ENCODE data around the gene NAXE. TPM values are rescaled to one million over a fixed set of nuclear protein-coding genes. Genes with fewer than 3 reads are reported as not detected.

The NAXE gene
- total RNA-seq, 3 donors from 2014 or later, result 70.8 to 94.4 (median 86.5) TPM

DNA sequence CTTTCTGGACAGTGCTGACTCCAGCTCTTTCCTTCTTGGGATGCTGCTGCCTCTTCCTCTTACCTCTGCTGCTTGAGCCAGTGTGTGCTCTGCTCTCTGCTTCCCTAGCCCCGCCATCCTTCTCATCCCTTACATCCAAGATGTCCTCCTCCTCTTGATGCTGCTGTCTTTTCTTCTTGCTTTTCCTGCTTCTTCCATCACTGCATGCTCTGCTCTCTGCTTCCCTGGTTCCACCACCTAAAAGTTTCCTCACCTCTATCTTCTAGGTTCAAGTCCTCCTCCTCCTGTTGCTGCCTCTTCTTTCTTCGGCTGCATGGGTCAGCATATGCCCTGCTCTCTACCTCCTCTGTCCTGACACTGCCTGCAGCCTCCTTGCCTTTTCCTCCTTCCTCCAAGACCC is 3.4 kb downstream of the NAXE start:
- no peak for ATAC-seq
- Histone ChIP-seq H3K4me1 (ENCODE audit: low read depth) (peaks cover 11% of the 10 kb centered on the region), H3K4me3 (no peak overlapping the region), H3K9me3 (no peaks in the 10 kb centered on the region), H3K36me3 (ENCODE audit: low read depth) (no peaks in the 10 kb centered on the region)
- TF ChIP-seq, protein P1, sequence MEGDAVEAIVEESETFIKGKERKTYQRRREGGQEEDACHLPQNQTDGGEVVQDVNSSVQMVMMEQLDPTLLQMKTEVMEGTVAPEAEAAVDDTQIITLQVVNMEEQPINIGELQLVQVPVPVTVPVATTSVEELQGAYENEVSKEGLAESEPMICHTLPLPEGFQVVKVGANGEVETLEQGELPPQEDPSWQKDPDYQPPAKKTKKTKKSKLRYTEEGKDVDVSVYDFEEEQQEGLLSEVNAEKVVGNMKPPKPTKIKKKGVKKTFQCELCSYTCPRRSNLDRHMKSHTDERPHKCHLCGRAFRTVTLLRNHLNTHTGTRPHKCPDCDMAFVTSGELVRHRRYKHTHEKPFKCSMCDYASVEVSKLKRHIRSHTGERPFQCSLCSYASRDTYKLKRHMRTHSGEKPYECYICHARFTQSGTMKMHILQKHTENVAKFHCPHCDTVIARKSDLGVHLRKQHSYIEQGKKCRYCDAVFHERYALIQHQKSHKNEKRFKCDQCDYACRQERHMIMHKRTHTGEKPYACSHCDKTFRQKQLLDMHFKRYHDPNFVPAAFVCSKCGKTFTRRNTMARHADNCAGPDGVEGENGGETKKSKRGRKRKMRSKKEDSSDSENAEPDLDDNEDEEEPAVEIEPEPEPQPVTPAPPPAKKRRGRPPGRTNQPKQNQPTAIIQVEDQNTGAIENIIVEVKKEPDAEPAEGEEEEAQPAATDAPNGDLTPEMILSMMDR (IDR thresholded peaks at IDR 0.05), result no peak
- intact Hi-C loops (cut with DNase I, micrococcal nuclease), result no loop called here
- no peak for DNase-seq

DNA sequence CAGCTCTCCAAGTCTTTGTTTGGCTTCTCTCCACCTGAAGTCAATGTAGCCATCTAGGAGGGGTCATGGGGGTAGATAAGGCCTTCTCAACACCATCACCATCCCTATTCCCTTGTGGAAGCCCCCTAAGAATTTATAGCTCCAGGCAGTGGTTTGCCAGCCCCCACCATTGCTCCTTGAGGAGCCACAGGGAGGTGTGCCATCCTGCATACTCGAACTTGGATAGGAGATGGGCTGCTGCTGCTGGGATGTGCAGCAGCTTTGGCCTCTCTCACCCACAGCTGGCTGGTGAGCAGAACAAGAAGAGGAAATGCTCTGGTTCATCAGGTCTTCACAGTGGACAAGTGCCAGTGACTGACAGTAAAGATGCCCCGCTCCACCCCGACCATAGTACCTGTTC is 4.8 kb downstream of the NAXE start:
- DNase-seq (no peak), ATAC-seq (no peak)
- intact Hi-C loops (cut with DNase I, micrococcal nuclease), result no loop called here
- H3K9me3 ChIP-seq, result no peaks in the 10 kb centered on the region
- H3K4me3 ChIP-seq, result no peak overlapping the region
- peaks cover 16% of the 10 kb centered on the region for H3K4me1 ChIP-seq (ENCODE audit: low read depth)
- H3K36me3 ChIP-seq (ENCODE audit: low read depth), result no peaks in the 10 kb centered on the region
- TF ChIP-seq, protein P1 (IDR thresholded peaks at IDR 0.05), result no peak

DNA sequence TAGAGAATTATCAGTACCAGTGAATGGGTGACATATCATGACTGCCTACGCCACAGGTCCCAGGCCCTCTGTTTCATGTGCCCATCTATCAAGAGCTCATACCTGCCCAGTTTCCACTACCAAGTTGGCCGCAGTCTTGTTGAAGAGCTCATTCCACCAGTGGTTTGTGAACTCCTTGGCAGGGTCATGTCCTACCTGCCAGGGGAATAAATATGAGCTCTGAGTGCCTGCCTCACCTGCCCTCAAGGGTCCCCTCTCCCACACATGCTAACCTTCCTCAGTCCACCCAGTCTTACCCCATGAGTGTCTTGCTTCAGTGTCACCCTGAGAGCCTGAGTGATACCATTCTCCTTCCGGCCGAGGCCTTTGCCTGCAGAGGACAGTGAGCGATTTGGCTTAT is 6.5 kb downstream of the NAXE start:
- Histone ChIP-seq H3K36me3 (ENCODE audit: low read depth) (no peaks in the 10 kb centered on the region), H3K9me3 (no peaks in the 10 kb centered on the region), H3K4me3 (no peak overlapping the region), H3K4me1 (ENCODE audit: low read depth) (peaks cover 13% of the 10 kb centered on the region)
- ATAC-seq (no peak), DNase-seq (no peak)
- TF ChIP-seq, protein P1 (IDR thresholded peaks at IDR 0.05), result no peak
- intact Hi-C loops (cut with DNase I, micrococcal nuclease), result no loop called here

DNA sequence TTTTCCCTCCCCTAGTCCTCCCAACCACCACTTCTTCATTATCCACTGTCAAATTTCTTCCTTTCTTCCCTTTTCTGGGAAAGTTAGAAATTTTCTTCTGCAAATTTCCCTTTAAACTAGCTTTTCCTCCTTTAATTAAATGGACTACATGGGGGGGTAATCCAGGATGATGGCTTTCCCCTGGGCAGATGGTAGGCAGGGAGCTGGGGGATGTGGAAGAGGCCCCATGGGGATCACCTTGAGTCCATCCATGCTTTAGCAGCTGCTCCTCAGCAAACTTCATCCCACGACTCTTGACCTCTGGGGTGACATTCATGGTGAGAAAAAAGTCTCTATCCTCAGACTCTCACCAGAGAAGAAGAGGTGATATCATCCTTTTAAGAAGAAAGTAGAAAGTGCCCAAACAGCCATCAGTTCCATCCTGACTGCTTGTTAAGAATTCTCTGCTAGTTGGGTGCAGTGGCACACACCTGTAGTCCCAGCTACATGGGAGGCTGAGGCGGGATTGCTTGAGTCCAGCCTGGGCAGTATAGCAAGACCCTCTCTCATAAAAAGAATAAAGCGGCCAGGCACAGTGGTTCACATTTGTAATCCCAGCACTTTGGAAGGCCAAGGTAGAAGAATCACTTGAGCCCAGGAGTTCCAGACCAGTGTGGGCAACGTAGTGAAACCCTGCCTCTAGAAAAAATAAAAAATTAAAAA is 7.3 kb downstream of the NAXE start:
- TF ChIP-seq, protein P1 (IDR thresholded peaks at IDR 0.05), result no peak
- DNase-seq (no peak), ATAC-seq (no peak)
- Histone ChIP-seq H3K4me3 (no peak overlapping the region), H3K4me1 (ENCODE audit: low read depth) (peaks cover 13% of the 10 kb centered on the region), H3K9me3 (no peaks in the 10 kb centered on the region), H3K36me3 (ENCODE audit: low read depth) (no peaks in the 10 kb centered on the region)
- intact Hi-C loops (cut with DNase I, micrococcal nuclease), result no loop called here

DNA sequence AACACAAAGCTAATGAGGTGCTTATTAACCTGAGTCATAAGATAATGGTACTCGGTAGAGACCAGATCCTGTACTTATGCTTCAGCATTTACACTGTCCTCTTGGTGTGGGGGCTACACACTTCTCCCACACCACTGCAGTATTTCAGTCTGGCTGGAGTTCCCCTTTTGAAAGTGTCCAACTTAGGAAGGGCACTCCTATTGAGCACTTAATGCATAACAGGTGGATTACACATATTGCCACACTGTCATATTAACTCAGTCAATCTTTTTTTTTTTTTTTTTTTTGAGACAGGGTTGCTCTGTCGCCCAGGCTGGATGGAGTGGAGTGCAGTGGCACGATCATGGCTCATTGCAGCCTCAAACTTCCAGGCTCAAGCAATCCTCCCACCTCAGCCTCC is 8.2 kb downstream of the NAXE start:
- no peak for ATAC-seq
- intact Hi-C loops (cut with DNase I, micrococcal nuclease), result loop anchor here (10.0 kb wide), 2 partner anchors 115 to 145 kb away; no protein-coding TSS in a partner anchor

More for the DNA sequence above, 8.2 kb downstream of the NAXE start:
- no peak overlapping the region for H3K4me3 ChIP-seq
- no peaks in the 10 kb centered on the region for H3K36me3 ChIP-seq (ENCODE audit: low read depth)
- H3K4me1 ChIP-seq (ENCODE audit: low read depth), result peaks cover 13% of the 10 kb centered on the region
- no peaks in the 10 kb centered on the region for H3K9me3 ChIP-seq
- DNase-seq, result no peak
- TF ChIP-seq, protein P1 (IDR thresholded peaks at IDR 0.05), result no peak
